Kidney capillary endothelial cell (primary cell): ENCODE data around the gene PAPOLG.
A peak's percentile ranks its signal among the peaks of the same experiment; 100 is the strongest.
"Not testable (repeated sequence)": the region's sequence is repeated elsewhere in the genome, so short reads cannot be mapped to it uniquely, and the experiment has no call there.

Experiments used
- DNase-seq: peaks from one replicate; pipeline ENCODE4 v3.0.0-alpha.2; 2018; ENCODE audit warnings: low spot score

The PAPOLG gene

GRCh38 chr2:60775048-60775639 lies 19.1 kb downstream of the PAPOLG start:
- no peak for DNase-seq

GRCh38 chr2:60778352-60778751 lies 22.3 kb downstream of the PAPOLG start:
- DNase-seq, result no peak

GRCh38 chr2:60779426-60779825 lies 23.4 kb downstream of the PAPOLG start:
- DNase-seq, result no peak

GRCh38 chr2:60780721-60781120 lies 24.7 kb downstream of the PAPOLG start:
- DNase-seq, result no peak

GRCh38 chr2:60793169-60793568 lies 37.1 kb downstream of the PAPOLG start:
- DNase-seq, result no peak

- peak; percentile 36 for DNase-seq
Measured at GRCh38 chr2:60794271-60794863, 38.3 kb downstream of the PAPOLG start.

- peak; percentile 42 for DNase-seq
Measured at GRCh38 chr2:60796573-60797509, 40.8 kb downstream of the PAPOLG start.

GRCh38 chr2:60804473-60804872 lies 48.4 kb downstream of the PAPOLG start:
- no peak for DNase-seq

GRCh38 chr2:60806595-60806987 lies 50.5 kb downstream of the PAPOLG start:
- no peak for DNase-seq

- DNase-seq, result no peak
Measured at GRCh38 chr2:60806988-60807681, 51.1 kb downstream of the PAPOLG start.

- DNase-seq, result no peak
Measured at GRCh38 chr2:60808330-60808801, 52.3 kb downstream of the PAPOLG start.

GRCh38 chr2:60811491-60812375 lies 55.7 kb downstream of the PAPOLG start:
- no peak for DNase-seq

GRCh38 chr2:60817191-60817590 lies 61.1 kb downstream of the PAPOLG start:
- not testable (repeated sequence) for DNase-seq

GRCh38 chr2:60818272-60818671 lies 62.2 kb downstream of the PAPOLG start:
- peak; percentile 29 for DNase-seq

GRCh38 chr2:60819155-60819862 lies 63.2 kb downstream of the PAPOLG start:
- no peak for DNase-seq

GRCh38 chr2:60819936-60820335 lies 63.9 kb downstream of the PAPOLG start:
- no peak for DNase-seq

- DNase-seq, result no peak
Measured at GRCh38 chr2:60820416-60821132, 64.5 kb downstream of the PAPOLG start.

GRCh38 chr2:60821133-60821469 lies 65.0 kb downstream of the PAPOLG start:
- DNase-seq, result no peak

GRCh38 chr2:60821587-60822302 lies 65.7 kb downstream of the PAPOLG start:
- DNase-seq, result no peak
